GM12864 (cell line): ENCODE data around the gene ATP10A.

ENCODE experiments used
- DNase-seq: peaks from one replicate; pipeline ENCODE4 v3.0.0-alpha.2; 2011; ENCODE audit warnings: low read depth
- H3K4me3 ChIP-seq: 2 replicates; pipeline ENCODE4 v1.5.1; 2011; ENCODE audit warnings: mild to moderate bottlenecking, low read depth, low read length, control low read depth
- TF ChIP-seq, protein P1 (sequence below): IDR thresholded peaks from 2 replicates; pipeline ENCODE4 v1.5.1; 2011; ENCODE audit warnings: low read depth, mild to moderate bottlenecking, moderate library complexity, low read length, control low read depth, inconsistent platforms; ENCODE audit errors: missing control alignments

Gene ATP10A

DNA sequence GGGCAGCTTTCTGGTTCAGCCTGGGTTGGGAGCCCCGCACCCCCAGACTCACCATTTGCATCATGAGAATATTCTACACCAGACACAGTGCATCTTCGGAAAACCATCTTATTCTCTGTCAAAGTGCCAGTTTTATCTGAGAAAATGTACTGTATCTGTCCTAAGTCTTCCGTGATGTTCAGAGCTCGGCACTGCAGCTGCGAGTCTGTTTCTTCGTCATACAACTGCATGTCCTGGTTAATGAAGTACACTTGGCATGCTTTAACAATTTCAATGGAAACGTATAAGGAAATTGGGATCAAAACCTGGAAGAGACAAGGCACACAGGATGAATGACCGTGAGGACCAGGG is 141.5 kb downstream of the ATP10A start:
- H3K4me3 ChIP-seq, result no peak overlapping the region
- no peak for DNase-seq
- TF ChIP-seq, protein P1, sequence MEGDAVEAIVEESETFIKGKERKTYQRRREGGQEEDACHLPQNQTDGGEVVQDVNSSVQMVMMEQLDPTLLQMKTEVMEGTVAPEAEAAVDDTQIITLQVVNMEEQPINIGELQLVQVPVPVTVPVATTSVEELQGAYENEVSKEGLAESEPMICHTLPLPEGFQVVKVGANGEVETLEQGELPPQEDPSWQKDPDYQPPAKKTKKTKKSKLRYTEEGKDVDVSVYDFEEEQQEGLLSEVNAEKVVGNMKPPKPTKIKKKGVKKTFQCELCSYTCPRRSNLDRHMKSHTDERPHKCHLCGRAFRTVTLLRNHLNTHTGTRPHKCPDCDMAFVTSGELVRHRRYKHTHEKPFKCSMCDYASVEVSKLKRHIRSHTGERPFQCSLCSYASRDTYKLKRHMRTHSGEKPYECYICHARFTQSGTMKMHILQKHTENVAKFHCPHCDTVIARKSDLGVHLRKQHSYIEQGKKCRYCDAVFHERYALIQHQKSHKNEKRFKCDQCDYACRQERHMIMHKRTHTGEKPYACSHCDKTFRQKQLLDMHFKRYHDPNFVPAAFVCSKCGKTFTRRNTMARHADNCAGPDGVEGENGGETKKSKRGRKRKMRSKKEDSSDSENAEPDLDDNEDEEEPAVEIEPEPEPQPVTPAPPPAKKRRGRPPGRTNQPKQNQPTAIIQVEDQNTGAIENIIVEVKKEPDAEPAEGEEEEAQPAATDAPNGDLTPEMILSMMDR, result no peak

DNA sequence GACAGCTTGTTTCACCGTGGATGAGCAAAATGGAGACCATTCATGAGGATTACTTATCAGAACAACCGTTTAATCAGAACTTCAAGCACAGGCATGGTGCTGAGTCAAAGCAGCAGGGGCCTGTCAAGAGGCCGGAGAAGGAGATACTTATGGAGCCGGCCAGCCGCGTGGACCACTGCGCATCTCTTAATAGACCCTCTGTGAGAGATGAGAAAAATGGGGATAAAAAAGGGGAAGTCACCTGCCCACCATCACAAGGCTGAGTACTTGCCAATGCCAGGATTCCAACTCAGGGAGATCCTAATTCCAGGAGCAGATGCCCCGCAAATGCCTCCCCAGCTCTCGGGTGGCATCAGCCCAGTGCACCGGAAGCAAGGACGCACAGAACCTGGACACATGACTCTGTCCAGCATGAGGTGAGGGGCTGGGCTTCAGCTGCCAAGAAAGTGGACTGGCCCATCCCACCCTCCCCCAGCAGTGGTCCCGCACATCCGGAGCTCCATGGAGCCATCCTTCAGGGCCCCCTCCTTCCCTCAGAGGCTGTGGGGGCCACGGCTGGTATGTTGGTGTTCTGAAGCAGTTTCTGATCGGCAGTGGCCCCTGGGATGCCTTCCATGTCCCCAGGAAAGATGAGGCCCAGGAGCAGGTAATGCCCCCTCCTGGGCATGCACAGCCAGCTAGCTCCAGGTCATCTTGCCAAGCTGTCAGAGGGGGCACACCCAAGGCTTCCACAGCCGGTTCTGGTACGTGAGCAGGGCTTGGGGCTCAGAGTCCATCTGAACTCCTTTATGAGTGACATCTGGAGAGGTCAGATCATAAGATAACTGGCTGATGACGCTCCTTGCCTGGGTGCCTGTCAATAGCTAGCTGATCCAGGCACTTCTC is 143.8 kb downstream of the ATP10A start:
- H3K4me3 ChIP-seq, result no peak overlapping the region
- DNase-seq, result no peak
- TF ChIP-seq, protein P1, result no peak

DNA sequence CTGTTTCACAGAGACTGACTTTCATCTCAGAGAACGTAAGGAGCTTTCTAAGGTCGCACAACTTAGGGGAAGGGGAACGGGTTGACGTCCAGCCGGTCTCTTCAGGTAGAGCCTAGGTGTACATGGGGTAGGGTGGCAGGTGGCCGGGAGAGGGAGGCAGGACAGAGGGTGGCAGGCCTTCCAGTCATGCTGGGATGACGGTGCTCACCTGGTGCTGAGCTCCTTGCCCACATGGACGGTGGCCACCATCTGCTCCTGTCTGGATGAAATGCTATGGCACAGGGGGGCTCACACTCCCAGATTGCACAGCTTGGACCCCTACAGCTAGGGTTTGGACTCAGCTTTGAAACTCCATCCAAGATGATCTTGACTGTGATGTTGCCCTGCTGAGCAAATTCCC is 144.5 kb downstream of the ATP10A start:
- DNase-seq, result no peak
- TF ChIP-seq, protein P1, result no peak
- no peak overlapping the region for H3K4me3 ChIP-seq

DNA sequence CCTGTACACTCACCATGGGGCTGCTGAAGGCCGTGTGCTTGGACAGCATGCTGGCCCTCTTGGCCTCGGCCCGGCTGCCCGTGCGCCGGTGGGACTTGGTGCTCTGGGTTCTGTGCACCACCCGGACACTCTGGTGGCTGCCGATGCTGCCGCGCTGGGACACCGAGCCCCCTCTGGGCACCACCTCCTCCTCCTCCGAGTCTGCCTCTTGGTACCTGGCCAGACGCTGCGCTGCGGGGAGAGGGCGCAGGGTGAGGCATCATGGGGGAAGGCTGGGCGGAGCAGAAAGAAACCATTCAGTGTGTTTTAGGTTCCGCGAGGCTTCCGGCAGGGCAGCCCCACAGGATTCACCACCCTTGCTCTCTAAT is 145.0 kb downstream of the ATP10A start:
- DNase-seq, result no peak
- TF ChIP-seq, protein P1, result no peak
- H3K4me3 ChIP-seq, result no peak overlapping the region

DNA sequence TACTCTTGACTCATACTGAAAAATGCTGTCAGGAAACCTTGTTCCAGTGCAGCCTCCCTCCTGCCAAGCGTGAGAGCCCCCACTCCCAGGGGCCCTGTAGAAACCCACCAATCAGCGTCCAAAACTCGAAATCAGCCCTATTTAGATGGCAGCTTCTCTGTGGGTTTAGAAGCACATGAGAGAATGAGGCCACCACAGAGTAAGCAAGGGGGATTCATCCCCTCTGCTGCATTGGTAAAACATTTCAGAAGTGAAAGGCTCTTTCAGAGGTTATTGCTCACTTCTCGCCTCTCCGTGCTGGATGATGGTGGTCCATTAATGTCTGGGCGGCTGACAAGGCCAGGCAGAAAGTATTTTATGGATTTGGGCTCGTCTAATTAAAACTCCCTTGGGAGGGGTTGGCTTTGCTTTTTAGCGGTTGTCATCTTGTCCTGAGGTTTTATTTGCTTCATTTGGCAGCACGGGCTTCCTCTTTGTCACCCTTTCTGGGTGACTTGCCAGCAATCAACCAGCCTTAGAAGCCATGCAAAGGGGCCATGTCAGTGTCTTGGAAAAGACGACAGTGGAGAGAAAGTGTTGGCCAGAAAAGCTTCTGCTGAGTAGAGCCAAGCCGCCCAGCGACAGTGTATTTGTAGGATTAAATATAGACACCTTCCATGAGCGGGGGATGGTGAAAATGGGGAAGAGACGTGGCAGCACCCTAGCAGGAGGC is 145.5 kb downstream of the ATP10A start:
- no peak for DNase-seq
- H3K4me3 ChIP-seq, result no peak overlapping the region
- TF ChIP-seq, protein P1, result no peak

DNA sequence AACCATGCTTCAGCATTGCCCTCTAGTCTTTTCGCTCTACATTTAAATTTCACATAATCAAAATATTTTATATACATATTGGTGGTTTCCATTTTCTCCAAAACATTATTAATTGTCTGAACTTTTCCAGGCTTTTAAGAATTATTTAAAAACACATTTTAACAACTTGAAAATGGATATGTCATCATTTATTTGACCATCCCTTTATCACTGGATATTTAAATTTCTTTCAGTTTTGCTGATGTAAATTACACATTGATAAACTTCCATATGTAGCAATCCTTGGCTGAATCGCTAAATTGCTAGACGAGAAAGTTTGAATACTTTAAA is 146.0 kb downstream of the ATP10A start:
- DNase-seq, result no peak
- H3K4me3 ChIP-seq, result no peak overlapping the region
- TF ChIP-seq, protein P1, result no peak
